HG03442 (cell line): ENCODE data around the gene APOD.
"Not testable (repeated sequence)": the region's sequence is repeated elsewhere in the genome, so short reads cannot be mapped to it uniquely, and the experiment has no call there.

Experiments
- ATAC-seq: cut with Tn5 transposase; IDR thresholded peaks from one replicate; pipeline ENCODE4 v1.9.1; 2021; ENCODE audit warnings: mild to moderate bottlenecking, moderate library complexity; ENCODE audit not compliant: unreplicated experiment

APOD gene

GRCh38 chr3:195583831-195584542, at the start of gene APOD:
Gene APOD, minus strand, starts transcription at chr3:195583940. Its CDS starts 4,479 bp downstream, at chr3:195579461.
- ATAC-seq, result no peak

DNA sequence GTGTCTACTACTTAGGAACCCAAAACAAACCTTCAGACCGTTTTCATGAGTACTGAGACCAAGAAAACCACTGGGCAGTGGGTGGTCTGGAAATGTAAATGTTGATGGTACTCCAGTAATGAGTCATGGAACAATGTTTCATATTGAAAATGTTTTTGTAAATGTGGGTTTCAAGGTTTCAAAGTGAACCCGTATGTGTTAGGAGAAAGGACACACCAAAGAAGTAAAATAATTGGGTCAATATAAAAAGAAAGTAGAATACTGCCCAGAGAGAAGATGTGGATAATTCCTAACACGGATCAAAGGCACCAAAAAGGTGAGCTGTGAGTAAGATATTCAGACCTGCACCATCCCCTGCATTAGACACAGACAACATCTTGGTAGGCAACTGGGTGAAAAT, 49.6 kb upstream of the APOD start:
- not testable (repeated sequence) for ATAC-seq

DNA sequence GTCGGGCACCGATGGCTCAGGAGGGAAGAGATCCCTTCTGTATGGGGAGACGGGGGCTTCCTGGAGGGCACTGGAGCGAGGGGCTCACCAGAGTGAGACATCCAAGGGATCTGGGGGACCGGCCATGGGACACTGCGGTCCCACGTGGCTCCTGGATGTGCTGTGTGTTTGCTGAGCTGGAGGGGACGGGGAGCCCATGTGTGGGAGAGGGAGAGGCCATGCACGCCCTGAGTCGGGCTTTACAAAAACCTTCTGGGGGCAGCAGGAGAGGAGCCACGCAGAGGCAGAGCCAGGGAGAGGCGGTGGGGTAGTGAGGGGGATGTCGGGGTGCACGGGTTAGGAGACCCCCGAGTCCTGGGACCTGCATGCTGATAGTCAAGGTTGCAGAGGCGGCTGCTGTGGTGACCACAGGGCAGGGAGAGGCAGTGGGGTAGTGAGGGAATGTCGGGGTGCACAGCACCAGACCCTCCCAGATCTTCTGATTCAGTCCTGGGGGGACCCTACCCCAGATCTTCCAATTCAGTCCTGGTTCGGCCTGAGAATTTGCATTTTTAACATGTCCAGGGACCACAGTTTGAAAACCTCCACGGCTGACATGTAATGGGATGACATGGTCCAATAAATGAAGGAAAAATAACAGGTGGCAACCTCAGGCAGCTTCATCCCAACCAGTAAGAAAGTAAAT, 48.9 kb upstream of the APOD start:
- ATAC-seq, result not testable (repeated sequence)

GRCh38 chr3:195632046-195632445, 48.3 kb upstream of the APOD start:
- ATAC-seq, result not testable (repeated sequence)

DNA sequence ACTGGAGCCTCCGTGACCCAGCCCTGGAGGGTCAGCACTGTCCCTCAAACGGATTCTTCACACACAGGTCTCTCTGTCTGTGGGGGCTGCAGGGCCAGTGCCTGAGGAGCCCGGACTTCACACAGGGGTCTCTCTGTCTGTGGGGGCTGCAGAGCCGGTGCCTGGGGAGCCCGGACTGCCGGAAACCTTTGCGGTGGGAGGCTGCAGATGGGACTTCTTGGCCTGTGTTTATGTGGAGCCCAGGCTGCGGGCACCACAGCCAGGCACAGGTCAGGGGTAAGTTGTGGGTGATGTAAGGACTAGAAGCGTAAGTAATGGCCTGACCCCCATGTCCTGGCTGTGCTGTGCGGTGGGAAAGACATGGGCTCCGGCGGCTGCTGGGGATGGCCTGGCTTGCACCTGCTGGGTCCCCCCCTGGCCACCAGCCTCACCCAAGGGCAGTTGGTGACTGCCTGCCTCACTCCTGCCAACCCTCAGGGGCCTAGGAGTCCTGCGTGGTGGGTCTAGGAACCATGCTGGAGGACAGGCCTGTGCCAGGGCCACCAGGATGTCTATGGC, 47.3 kb upstream of the APOD start:
- ATAC-seq, result not testable (repeated sequence)

- peak; percentile 29 for ATAC-seq
Measured at GRCh38 chr3:195630086-195630917, 46.6 kb upstream of the APOD start.

DNA sequence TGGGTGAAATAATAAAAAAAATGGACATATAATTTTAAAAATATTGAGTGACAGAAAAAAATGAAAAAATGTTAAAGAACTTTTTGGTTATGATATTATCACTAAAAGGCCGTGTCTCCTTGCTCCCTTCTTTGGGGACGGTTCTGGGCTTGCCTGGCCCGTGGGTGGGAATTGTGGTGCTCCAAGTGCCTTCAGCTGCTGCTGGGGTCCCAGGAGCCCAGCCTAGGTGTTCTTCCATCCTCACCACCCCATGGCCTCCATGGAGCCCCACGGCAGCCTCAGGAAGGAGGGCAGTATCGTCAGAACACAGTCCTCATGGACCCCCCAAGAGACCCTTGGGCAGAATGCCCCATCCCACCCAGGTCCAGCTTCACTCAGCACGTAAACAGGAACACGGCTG, 45.9 kb upstream of the APOD start:
- not testable (repeated sequence) for ATAC-seq

- ATAC-seq, result not testable (repeated sequence)
Measured at GRCh38 chr3:195628386-195628920, 44.7 kb upstream of the APOD start.

GRCh38 chr3:195627515-195628385, 44.0 kb upstream of the APOD start:
- ATAC-seq, result not testable (repeated sequence)

- ATAC-seq, result peak; percentile 74
Measured at GRCh38 chr3:195624603-195625560, 41.1 kb upstream of the APOD start.

DNA sequence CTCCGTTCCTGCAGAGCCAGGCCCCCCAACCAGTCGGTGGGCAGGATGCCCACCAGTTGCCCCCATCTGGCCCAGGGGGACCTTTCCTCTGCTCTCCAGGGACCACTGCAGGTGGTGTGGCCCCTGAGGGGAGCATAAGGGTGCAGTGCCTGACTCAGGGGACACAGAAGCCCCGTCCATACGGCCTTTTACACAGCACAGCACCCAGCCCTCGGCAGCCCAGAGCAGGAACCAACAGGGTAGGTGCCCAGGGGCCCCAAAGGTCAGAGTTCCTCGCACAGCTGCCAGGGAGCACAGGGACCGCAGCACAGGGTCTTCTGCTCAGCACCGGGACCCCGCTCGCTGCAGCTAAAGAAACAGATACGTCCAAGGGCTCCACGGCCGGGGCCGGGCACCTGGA, 40.4 kb upstream of the APOD start:
- peak; percentile 3 for ATAC-seq

- not testable (repeated sequence) for ATAC-seq
Measured at GRCh38 chr3:195623217-195623965, 39.7 kb upstream of the APOD start.

GRCh38 chr3:195622523-195623170, 38.9 kb upstream of the APOD start:
- not testable (repeated sequence) for ATAC-seq

GRCh38 chr3:195622012-195622411, 38.3 kb upstream of the APOD start:
- ATAC-seq, result not testable (repeated sequence)

DNA sequence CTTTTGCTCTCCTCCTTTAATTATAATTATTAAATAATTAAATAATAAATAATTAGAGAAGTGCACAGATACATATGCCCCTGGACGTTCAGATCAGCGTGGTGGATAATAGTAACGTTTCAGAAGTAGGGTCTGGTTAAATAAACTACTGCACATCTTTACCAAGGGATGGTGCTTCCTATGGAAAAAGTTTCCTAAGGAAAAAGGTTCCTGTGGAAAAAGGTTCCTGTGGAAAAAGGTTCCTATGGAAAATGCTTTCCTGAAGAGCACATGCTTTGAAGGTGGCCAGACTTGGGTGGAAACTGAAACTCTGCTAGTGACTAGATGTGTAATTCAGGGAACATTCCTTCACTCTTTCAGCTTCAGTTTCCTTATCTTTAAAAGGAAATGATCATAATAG, 37.4 kb upstream of the APOD start:
- ATAC-seq, result not testable (repeated sequence)

- not testable (repeated sequence) for ATAC-seq
Measured at GRCh38 chr3:195620476-195620875, 36.7 kb upstream of the APOD start.

DNA sequence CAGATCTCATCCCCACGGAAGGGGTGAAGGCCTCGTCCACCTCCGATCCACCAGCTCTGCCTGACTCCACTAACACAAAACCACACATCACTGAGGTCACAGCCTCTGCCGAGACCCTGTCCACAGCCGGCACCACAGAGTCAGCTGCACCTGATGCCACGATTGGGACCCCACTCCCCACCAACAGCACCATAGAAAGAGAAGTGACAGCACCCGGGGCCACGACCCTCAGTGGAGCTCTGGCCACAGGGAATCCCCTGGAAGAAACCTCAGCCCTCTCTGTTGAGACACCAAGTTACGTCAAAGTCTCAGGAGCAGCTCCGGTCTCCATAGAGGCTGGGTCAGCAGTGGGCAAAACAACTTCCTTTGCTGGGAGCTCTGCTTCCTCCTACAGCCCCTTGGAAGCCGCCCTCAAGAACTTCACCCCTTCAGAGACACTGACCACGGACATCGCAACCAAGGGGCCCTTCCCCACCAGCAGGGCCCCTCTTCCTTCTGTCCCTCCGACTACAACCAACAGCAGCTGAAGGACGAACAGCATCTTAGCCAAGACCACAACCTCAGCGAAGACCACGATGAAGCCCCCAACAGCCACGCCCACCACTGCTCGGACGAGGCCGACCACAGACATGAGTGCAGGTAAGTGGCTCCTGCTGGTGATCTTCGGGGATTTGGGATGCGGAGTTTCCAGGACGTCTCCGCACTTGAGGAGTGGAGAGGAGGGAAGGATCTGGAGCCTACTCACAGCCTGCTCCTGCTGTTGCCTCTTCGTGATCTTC, 36.0 kb upstream of the APOD start:
- not testable (repeated sequence) for ATAC-seq
